Astrocyte (in vitro differentiated cells and primary cell): Measurements from ENCODE around the gene BCL11B. TPM values are rescaled to one million over a fixed set of nuclear protein-coding genes. Genes with fewer than 3 reads are reported as not detected.

Experiments
- DNase-seq: peaks from one replicate; pipeline ENCODE4 v3.0.0-alpha.2; 2010; ENCODE audit warnings: low read depth
- FAIRE-seq: peaks from 2 replicates; lab custom pipeline; 2011; peaks lifted over from hg19 to GRCh38; lab: Jason Lieb, UNC
- H2AFZ ChIP-seq: 2 replicates; pipeline ENCODE4 v1.6.0; 2012; ENCODE audit warnings: low read depth, low read length, inconsistent platforms
- H3K27ac ChIP-seq: 2 replicates; pipeline ENCODE4 v1.5.1; 2011; ENCODE audit warnings: low read depth, low read length, inconsistent platforms
- H3K27me3 ChIP-seq: 2 replicates; pipeline ENCODE4 v1.6.0; 2011; ENCODE audit warnings: low read length, inconsistent platforms; ENCODE audit not compliant: insufficient read depth
- H3K36me3 ChIP-seq: 2 replicates; pipeline ENCODE4 v1.5.1; 2011; ENCODE audit warnings: low read length, inconsistent platforms; ENCODE audit not compliant: insufficient read depth
- H3K4me1 ChIP-seq: 2 replicates; pipeline ENCODE4 v1.5.1; 2011; ENCODE audit warnings: low read length, inconsistent platforms; ENCODE audit not compliant: insufficient read depth
- H3K4me2 ChIP-seq: 2 replicates; pipeline ENCODE4 v1.6.0; 2012; ENCODE audit warnings: low read length, inconsistent platforms
- H3K4me3 ChIP-seq: 2 replicates; pipeline ENCODE4 v1.5.1; 2011; ENCODE audit warnings: low read depth, mild to moderate bottlenecking, low read length, inconsistent platforms; ENCODE audit not compliant: insufficient read depth
- H3K79me2 ChIP-seq: 2 replicates; pipeline ENCODE4 v1.6.0; 2012; ENCODE audit warnings: mild to moderate bottlenecking, low read length, inconsistent platforms; ENCODE audit not compliant: insufficient read depth
- H3K9ac ChIP-seq: 2 replicates; pipeline ENCODE4 v1.6.0; 2012; ENCODE audit warnings: mild to moderate bottlenecking, low read length, inconsistent platforms
- H3K9me3 ChIP-seq: 2 replicates; pipeline ENCODE4 v1.5.1; 2012; ENCODE audit warnings: low read depth, mild to moderate bottlenecking, low read length, inconsistent platforms; ENCODE audit not compliant: insufficient read depth
- H4K20me1 ChIP-seq: 2 replicates; pipeline ENCODE4 v1.6.0; 2012; ENCODE audit warnings: low read length, inconsistent platforms; ENCODE audit not compliant: insufficient read depth
- H3K27ac Mint-ChIP-seq: one replicate; pipeline ENCODE4 v1.8.0; 2021; ENCODE audit warnings: mild to moderate bottlenecking, mixed read lengths; ENCODE audit not compliant: unreplicated experiment
- H3K27me3 Mint-ChIP-seq: one replicate; pipeline ENCODE4 v1.8.0; 2021; ENCODE audit warnings: low read depth, mixed read lengths; ENCODE audit not compliant: unreplicated experiment
- H3K36me3 Mint-ChIP-seq: one replicate; pipeline ENCODE4 v1.8.0; 2021; ENCODE audit warnings: low read depth, mixed read lengths; ENCODE audit not compliant: unreplicated experiment
- H3K4me1 Mint-ChIP-seq: one replicate; pipeline ENCODE4 v1.8.0; 2021; ENCODE audit warnings: low read depth, mixed read lengths; ENCODE audit not compliant: unreplicated experiment
- H3K4me3 Mint-ChIP-seq: one replicate; pipeline ENCODE4 v1.8.0; 2021; ENCODE audit warnings: mild to moderate bottlenecking, moderate library complexity, mixed read lengths; ENCODE audit not compliant: unreplicated experiment
- H3K9me3 Mint-ChIP-seq: one replicate; pipeline ENCODE4 v1.8.0; 2021; ENCODE audit warnings: mild to moderate bottlenecking, mixed read lengths; ENCODE audit not compliant: unreplicated experiment
- EZH2 ChIP-seq: IDR thresholded peaks from 2 replicates; pipeline ENCODE4 v1.6.1; 2012; ENCODE audit warnings: mild to moderate bottlenecking, low read length, inconsistent platforms; ENCODE audit not compliant: insufficient read depth
- total RNA-seq: library from RNA; stranded (reverse); gene quantifications from 2 replicates; pipeline ENCODE4 v1.2.1, GENCODE V29; 2021
- TF ChIP-seq, protein P1 (sequence below): IDR thresholded peaks from 2 replicates; pipeline ENCODE4 v1.5.1; 2011; ENCODE audit warnings: low read depth, mild to moderate bottlenecking, inconsistent platforms, low read length, moderate library complexity; ENCODE audit not compliant: insufficient read depth

Gene BCL11B
- total RNA-seq, 1 donor from 2014 or later = 1.1 TPM

DNA sequence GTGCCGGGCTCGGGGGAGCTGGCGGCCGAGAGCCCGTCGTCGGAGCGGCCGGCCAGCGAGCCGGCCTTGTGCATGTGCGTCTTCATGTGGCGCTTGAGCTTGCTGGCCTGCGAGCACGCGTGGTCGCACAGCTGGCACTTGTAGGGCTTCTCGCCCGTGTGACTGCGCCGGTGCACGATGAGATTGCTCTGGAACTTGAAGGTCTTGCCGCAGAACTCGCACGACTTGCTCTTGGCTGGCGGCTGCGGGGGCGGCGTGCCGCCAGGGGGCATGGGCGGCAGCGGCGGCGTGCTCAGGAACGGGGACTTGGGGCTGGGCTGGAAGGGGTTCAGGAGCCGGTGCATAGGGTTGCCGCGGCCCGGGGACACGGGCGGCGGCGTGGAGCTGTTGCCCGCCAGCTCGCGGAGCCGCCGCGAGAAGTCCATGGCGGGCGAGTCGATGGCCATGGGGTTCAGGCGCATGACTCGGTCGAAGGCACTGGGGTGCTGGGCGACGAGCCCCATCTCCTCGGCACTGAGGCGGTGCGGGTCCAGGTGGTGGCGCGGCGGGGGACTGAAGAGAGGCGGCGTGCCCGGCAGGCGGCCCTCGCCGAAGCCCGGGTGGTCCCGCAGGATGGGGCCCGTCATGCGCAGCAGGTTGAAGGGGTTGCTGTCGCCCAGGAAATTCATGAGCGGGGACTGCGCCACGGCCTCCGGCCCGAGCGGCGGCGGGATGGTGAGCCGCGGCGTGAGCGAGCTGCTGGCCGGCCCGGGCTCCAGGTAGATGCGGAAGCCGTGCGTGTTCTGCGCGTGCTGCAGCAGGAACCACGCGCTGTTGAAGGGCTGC, 96.5 kb downstream of the BCL11B start:
- H3K4me3 ChIP-seq = no peak overlapping the region
- TF ChIP-seq, protein P1, sequence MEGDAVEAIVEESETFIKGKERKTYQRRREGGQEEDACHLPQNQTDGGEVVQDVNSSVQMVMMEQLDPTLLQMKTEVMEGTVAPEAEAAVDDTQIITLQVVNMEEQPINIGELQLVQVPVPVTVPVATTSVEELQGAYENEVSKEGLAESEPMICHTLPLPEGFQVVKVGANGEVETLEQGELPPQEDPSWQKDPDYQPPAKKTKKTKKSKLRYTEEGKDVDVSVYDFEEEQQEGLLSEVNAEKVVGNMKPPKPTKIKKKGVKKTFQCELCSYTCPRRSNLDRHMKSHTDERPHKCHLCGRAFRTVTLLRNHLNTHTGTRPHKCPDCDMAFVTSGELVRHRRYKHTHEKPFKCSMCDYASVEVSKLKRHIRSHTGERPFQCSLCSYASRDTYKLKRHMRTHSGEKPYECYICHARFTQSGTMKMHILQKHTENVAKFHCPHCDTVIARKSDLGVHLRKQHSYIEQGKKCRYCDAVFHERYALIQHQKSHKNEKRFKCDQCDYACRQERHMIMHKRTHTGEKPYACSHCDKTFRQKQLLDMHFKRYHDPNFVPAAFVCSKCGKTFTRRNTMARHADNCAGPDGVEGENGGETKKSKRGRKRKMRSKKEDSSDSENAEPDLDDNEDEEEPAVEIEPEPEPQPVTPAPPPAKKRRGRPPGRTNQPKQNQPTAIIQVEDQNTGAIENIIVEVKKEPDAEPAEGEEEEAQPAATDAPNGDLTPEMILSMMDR = no peak
- no peak for TF ChIP-seq EZH2
- no peak overlapping the region for H3K27ac Mint-ChIP-seq
- DNase-seq = no peak
- no peaks in the 10 kb centered on the region for H3K79me2 ChIP-seq
- no peaks in the 10 kb centered on the region for H3K27me3 Mint-ChIP-seq
- no peak overlapping the region for H3K9ac ChIP-seq
- no peaks in the 10 kb centered on the region for H3K27me3 ChIP-seq
- H3K4me3 Mint-ChIP-seq = no peak overlapping the region
- no peaks in the 10 kb centered on the region for H4K20me1 ChIP-seq
- no peaks in the 10 kb centered on the region for H3K9me3 ChIP-seq
- no peaks in the 10 kb centered on the region for H3K9me3 Mint-ChIP-seq
- H3K36me3 Mint-ChIP-seq = no peaks in the 10 kb centered on the region
- no peaks in the 10 kb centered on the region for H3K4me1 ChIP-seq
- H3K4me1 Mint-ChIP-seq = no peaks in the 10 kb centered on the region
- FAIRE-seq = no peak
- no peak overlapping the region for H3K4me2 ChIP-seq
- no peaks in the 10 kb centered on the region for H3K36me3 ChIP-seq
- H2AFZ ChIP-seq = no peak overlapping the region
- no peak overlapping the region for H3K27ac ChIP-seq

DNA sequence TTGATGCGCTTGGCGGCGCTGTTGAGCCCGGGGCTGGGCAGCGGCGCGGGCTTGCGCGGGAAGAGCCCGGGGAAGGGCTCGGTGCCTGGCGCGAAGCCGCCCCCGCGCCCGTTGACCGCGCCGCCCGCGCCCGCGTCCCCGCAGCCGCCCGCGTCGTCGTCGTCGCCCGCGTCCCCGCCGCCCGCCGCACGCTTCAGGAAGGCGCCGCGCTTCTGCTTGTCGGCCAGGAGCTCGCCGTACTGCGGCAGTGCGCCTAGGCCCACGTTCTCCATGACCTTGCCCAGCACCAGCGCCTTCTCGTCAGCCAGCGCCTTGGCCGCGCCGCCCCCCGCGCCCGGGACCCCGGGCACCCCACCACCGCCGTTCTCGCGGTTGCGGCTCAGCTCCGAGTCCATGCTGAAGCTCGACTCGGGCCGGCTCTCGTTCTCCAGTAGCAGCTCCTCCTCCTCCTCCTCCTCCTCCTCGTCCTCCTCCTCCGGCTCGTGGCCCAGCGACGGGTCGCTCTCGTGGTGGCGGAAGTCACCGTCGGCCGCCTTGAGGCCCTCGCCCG, 97.2 kb downstream of the BCL11B start:
- TF ChIP-seq, protein P1 = no peak
- no peak for TF ChIP-seq EZH2
- no peaks in the 10 kb centered on the region for H3K9me3 Mint-ChIP-seq
- Histone ChIP-seq H3K9me3 (no peaks in the 10 kb centered on the region), H3K9ac (no peak overlapping the region), H3K4me1 (no peaks in the 10 kb centered on the region), H3K4me3 (no peak overlapping the region), H3K36me3 (no peaks in the 10 kb centered on the region), H3K27me3 (no peaks in the 10 kb centered on the region), H2AFZ (no peak overlapping the region), H3K4me2 (no peak overlapping the region), H3K27ac (no peak overlapping the region), H4K20me1 (no peaks in the 10 kb centered on the region), H3K79me2 (no peaks in the 10 kb centered on the region)
- no peaks in the 10 kb centered on the region for H3K4me1 Mint-ChIP-seq
- DNase-seq (no peak), FAIRE-seq (no peak)
- H3K27me3 Mint-ChIP-seq = no peaks in the 10 kb centered on the region
- no peaks in the 10 kb centered on the region for H3K36me3 Mint-ChIP-seq
- no peak overlapping the region for H3K4me3 Mint-ChIP-seq
- H3K27ac Mint-ChIP-seq = no peak overlapping the region
